Keratinocyte (primary cell): ENCODE results near the gene COG4. TPM values are rescaled to one million over a fixed set of nuclear protein-coding genes. Genes with fewer than 3 reads are reported as not detected.

Experiments used
- DNase-seq: peaks from one replicate; pipeline ENCODE4 v3.0.0-alpha.2; 2011; ENCODE audit warnings: low read depth, missing footprints, low spot score
- FAIRE-seq: peaks from 2 replicates; lab custom pipeline; 2011; peaks lifted over from hg19 to GRCh38; lab: Jason Lieb, UNC
- H2AFZ ChIP-seq: 2 replicates; pipeline ENCODE4 v1.6.0; 2012; ENCODE audit warnings: low read length, control low read depth, inconsistent platforms; ENCODE audit not compliant: control insufficient read depth
- H3K27ac ChIP-seq: 2 replicates; pipeline ENCODE4 v1.5.1; 2011; ENCODE audit warnings: low read length; ENCODE audit not compliant: control insufficient read depth, insufficient read depth
- H3K27me3 ChIP-seq: 3 replicates; pipeline ENCODE4 v1.6.0; 2011; ENCODE audit warnings: low read length; ENCODE audit not compliant: control insufficient read depth, insufficient read depth; ENCODE audit errors: extremely low read depth
- H3K36me3 ChIP-seq, 2 experiments: 2 replicates in 1 of 2; 3 replicates in 1 of 2; pipeline ENCODE4 v1.5.1; 2011; ENCODE audit warnings: low read length in 2 of 2, mild to moderate bottlenecking in 1 of 2; ENCODE audit not compliant: control insufficient read depth in 2 of 2, insufficient read depth in 2 of 2; ENCODE audit errors: extremely low read depth in 1 of 2
- H3K4me1 ChIP-seq: 3 replicates; pipeline ENCODE4 v1.5.1; 2011; ENCODE audit warnings: low read length; ENCODE audit not compliant: control insufficient read depth, insufficient read depth; ENCODE audit errors: extremely low read depth
- H3K4me2 ChIP-seq: 3 replicates; pipeline ENCODE4 v1.6.0; 2011; ENCODE audit warnings: low read depth, low read length; ENCODE audit not compliant: control insufficient read depth, insufficient read depth; ENCODE audit errors: extremely low read depth
- H3K4me3 ChIP-seq, 3 experiments: fragments of 200-600 bp in 1 of 3; sonication (generic) in 1 of 3; 2 replicates in 2 of 3; 3 replicates in 1 of 3; pipeline ENCODE4 v1.5.1; 2011 to 2016; ENCODE audit warnings: low read length in 3 of 3, mild to moderate bottlenecking in 3 of 3, control low read depth in 2 of 3, inconsistent platforms in 1 of 3, low read depth in 1 of 3, mixed read lengths in 1 of 3, mixed run types in 1 of 3, moderate library complexity in 1 of 3; ENCODE audit not compliant: control insufficient read depth in 2 of 3, insufficient read depth in 2 of 3; ENCODE audit errors: extremely low read depth in 1 of 3
- H3K79me2 ChIP-seq: 2 replicates; pipeline ENCODE4 v1.6.0; 2012; ENCODE audit warnings: low read length; ENCODE audit not compliant: control insufficient read depth, insufficient read depth
- H3K9ac ChIP-seq: 3 replicates; pipeline ENCODE4 v1.6.0; 2011; ENCODE audit warnings: low read length; ENCODE audit not compliant: control insufficient read depth, insufficient read depth; ENCODE audit errors: extremely low read depth
- H3K9me1 ChIP-seq: 3 replicates; pipeline ENCODE4 v1.6.0; 2011; ENCODE audit warnings: low read length; ENCODE audit not compliant: control insufficient read depth, insufficient read depth; ENCODE audit errors: extremely low read depth
- H3K9me3 ChIP-seq: 2 replicates; pipeline ENCODE4 v1.5.1; 2012; ENCODE audit warnings: low read depth, low read length; ENCODE audit not compliant: control insufficient read depth
- H4K20me1 ChIP-seq: 3 replicates; pipeline ENCODE4 v1.6.0; 2011; ENCODE audit warnings: low read length; ENCODE audit not compliant: control insufficient read depth, insufficient read depth; ENCODE audit errors: extremely low read depth
- CTCF ChIP-seq, 3 experiments: IDR thresholded peaks in 1 of 3; conservative IDR thresholded peaks in 1 of 3; optimal IDR thresholded peaks in 1 of 3; 2 replicates in 2 of 3; 3 replicates in 1 of 3; pipeline versions ENCODE3 to v1.5.1; 2011; ENCODE audit warnings: low read length in 3 of 3, mild to moderate bottlenecking in 3 of 3, moderate library complexity in 2 of 3, control low read depth in 1 of 3, inconsistent platforms in 1 of 3; ENCODE audit not compliant: insufficient read depth in 2 of 3; ENCODE audit errors: extremely low read depth in 1 of 3
- EZH2 ChIP-seq: IDR thresholded peaks from one replicate; pipeline ENCODE4 v1.6.1; 2012; ENCODE audit warnings: inconsistent platforms, mild to moderate bottlenecking, low read length, moderate library complexity
- dilution Hi-C: fragments of 300-500 bp; cut with MboI; formaldehyde crosslinking; loops from one replicate; pipeline ENCODE4 v1.7.0; 2020; ENCODE audit warnings: low sequenced_read_pairs; ENCODE audit not compliant: extremely low pct_ligation_motif_present
- polyA plus RNA-seq, 5 experiments: library from polyadenylated mRNA; depleted of rRNA in 3 of 5; stranded (reverse) in 3 of 5; stranded (forward) in 1 of 5; unstranded in 1 of 5; fragments of >200 nt; gene quantifications; 1 replicate in 1 of 5; 2 replicates in 3 of 5; 3 replicates in 1 of 5; pipeline versions ENCODE4 v1.2.1 to v1.2.3, GENCODE V29; 2011 to 2012; ENCODE audit warnings: missing spikeins in 2 of 5, low read depth in 1 of 5, low replicate concordance in 1 of 5

The COG4 gene
- polyA plus RNA-seq, 1 donor (not counting 4 experiments of a cell fraction or from before 2014, with no cell fraction given), result 38.9 TPM

- Histone ChIP-seq H3K27ac (no peak overlapping the region), H3K9me3 (no peaks in the 10 kb centered on the region), H3K79me2 (peaks cover 2% of the 10 kb centered on the region), H3K4me2 (no peak overlapping the region), H3K9me1 (no peaks in the 10 kb centered on the region), H4K20me1 (no peaks in the 10 kb centered on the region), H2AFZ (no peak overlapping the region), H3K9ac (no peak overlapping the region), H3K4me1 (peaks cover 23% of the 10 kb centered on the region), H3K4me3 (no peak overlapping the region), H3K36me3 (no peaks in the 10 kb centered on the region), H3K27me3 (no peaks in the 10 kb centered on the region)
- no peak for FAIRE-seq
- DNase-seq, result no peak
- TF ChIP-seq CTCF (optimal IDR thresholded peaks at IDR 0.05 in 1 of 3, IDR thresholded peaks at IDR 0.05 in 1 of 3, conservative IDR thresholded peaks at IDR 0.05 in 1 of 3; ENCODE audit: extremely low read depth in 1 of 3, insufficient read depth in 2 of 3, low read length in 3 of 3), result no peak
- TF ChIP-seq EZH2, result no peak
- dilution Hi-C loops, result no loop called here
These were observed 81.9 kb downstream of the COG4 start for GRCh38 chr16:70441406-70441990.

- dilution Hi-C loops, result no loop called here
- Histone ChIP-seq H3K27ac (no peak overlapping the region), H3K4me3 (no peak overlapping the region), H3K4me2 (peak overlapping the region; percentile 90), H4K20me1 (no peaks in the 10 kb centered on the region), H2AFZ (peak overlapping the region; percentile 94), H3K27me3 (no peaks in the 10 kb centered on the region), H3K9me3 (no peaks in the 10 kb centered on the region), H3K4me1 (peaks cover 23% of the 10 kb centered on the region), H3K9me1 (no peaks in the 10 kb centered on the region), H3K9ac (no peak overlapping the region), H3K79me2 (peaks cover 2% of the 10 kb centered on the region), H3K36me3 (no peaks in the 10 kb centered on the region)
- no peak for TF ChIP-seq CTCF (optimal IDR thresholded peaks at IDR 0.05 in 1 of 3, IDR thresholded peaks at IDR 0.05 in 1 of 3, conservative IDR thresholded peaks at IDR 0.05 in 1 of 3; ENCODE audit: extremely low read depth in 1 of 3, insufficient read depth in 2 of 3, low read length in 3 of 3)
- TF ChIP-seq EZH2, result no peak
- FAIRE-seq (no peak), DNase-seq (no peak)
These were observed 83.2 kb downstream of the COG4 start for GRCh38 chr16:70440009-70440692.
